Breast epithelium (tissue), 3 donors: ENCODE results near the gene SLC37A4.
"Not testable (repeated sequence)": the region's sequence is repeated elsewhere in the genome, so short reads cannot be mapped to it uniquely, and the experiment has no call there.

ENCODE experiments used
- POLR2A ChIP-seq: fragments of 450-650 bp; IDR thresholded peaks from one replicate; pipeline ENCODE4 v1.6.1; 2016; ENCODE audit warnings: antibody characterized with exemption, mild to moderate bottlenecking, moderate library complexity
- TF ChIP-seq, protein P1 (sequence below), 3 donors: fragments of 450-650 bp; IDR thresholded peaks; one replicate each; pipeline ENCODE4 v1.5.1; 2016 to 2017; ENCODE audit warnings: antibody characterized with exemption in 3 of 3, mild to moderate bottlenecking in 3 of 3, moderate library complexity in 3 of 3

DNA sequence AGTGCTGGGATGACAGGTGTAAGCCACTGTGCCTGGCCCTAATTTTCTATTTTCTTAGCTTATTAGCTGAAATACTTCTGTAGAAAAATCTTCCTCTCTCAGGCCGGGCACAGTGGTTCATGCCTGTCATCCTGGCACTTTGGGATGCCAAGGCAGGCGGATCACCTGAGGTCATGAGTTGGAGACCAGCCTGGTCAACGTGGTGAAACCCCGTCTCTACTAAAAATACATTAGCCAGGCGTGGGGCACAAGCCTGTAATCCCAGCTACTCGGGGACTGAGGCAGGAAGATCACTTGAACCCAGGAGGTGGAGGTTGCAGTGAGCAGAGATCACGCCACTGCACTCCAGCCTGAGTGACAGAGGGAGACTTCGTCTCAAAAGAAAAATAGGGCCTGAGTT is 46.3 kb downstream of the SLC37A4 start:
- TF ChIP-seq POLR2A = not testable (repeated sequence)
- TF ChIP-seq, protein P1, sequence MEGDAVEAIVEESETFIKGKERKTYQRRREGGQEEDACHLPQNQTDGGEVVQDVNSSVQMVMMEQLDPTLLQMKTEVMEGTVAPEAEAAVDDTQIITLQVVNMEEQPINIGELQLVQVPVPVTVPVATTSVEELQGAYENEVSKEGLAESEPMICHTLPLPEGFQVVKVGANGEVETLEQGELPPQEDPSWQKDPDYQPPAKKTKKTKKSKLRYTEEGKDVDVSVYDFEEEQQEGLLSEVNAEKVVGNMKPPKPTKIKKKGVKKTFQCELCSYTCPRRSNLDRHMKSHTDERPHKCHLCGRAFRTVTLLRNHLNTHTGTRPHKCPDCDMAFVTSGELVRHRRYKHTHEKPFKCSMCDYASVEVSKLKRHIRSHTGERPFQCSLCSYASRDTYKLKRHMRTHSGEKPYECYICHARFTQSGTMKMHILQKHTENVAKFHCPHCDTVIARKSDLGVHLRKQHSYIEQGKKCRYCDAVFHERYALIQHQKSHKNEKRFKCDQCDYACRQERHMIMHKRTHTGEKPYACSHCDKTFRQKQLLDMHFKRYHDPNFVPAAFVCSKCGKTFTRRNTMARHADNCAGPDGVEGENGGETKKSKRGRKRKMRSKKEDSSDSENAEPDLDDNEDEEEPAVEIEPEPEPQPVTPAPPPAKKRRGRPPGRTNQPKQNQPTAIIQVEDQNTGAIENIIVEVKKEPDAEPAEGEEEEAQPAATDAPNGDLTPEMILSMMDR (IDR thresholded peaks at IDR 0.05) = not testable (repeated sequence)
